Stimulated activated CD8-positive, alpha-beta memory T cell treated with anti-CD3 and anti-CD28 coated beads, Interleukin-12 subunit alpha, Interleukin-12 subunit beta, amount 100 ng/mL, for 24 hours (primary cell): Measurements from ENCODE around the gene CCDC13.

Experiments used
- DNase-seq: peaks from one replicate; pipeline ENCODE4 v3.0.0-alpha.2; 2020; ENCODE audit errors: extremely low read depth

Gene CCDC13

GRCh38 chr3:42733501-42734262, 39.4 kb downstream of the CCDC13 start:
- no peak for DNase-seq

- no peak for DNase-seq
These were observed 40.1 kb downstream of the CCDC13 start for GRCh38 chr3:42732829-42733459.

GRCh38 chr3:42732196-42732828, 40.7 kb downstream of the CCDC13 start:
- DNase-seq, result no peak

- no peak for DNase-seq
These were observed 41.4 kb downstream of the CCDC13 start for GRCh38 chr3:42731476-42732195.

GRCh38 chr3:42730706-42731420, 42.2 kb downstream of the CCDC13 start:
- no peak for DNase-seq

GRCh38 chr3:42730294-42730693, 42.8 kb downstream of the CCDC13 start:
- no peak for DNase-seq

GRCh38 chr3:42729404-42730145, 43.5 kb downstream of the CCDC13 start:
- DNase-seq, result no peak

GRCh38 chr3:42728668-42729364, 44.2 kb downstream of the CCDC13 start:
- no peak for DNase-seq

- DNase-seq, result no peak
These were observed 45.0 kb downstream of the CCDC13 start for GRCh38 chr3:42728056-42728455.

GRCh38 chr3:42725454-42725853, 47.6 kb downstream of the CCDC13 start:
- no peak for DNase-seq

- no peak for DNase-seq
These were observed 49.8 kb downstream of the CCDC13 start for GRCh38 chr3:42723219-42723618.
